ENCODE measurements around the gene TENM4. TPM values are rescaled to one million over a fixed set of nuclear protein-coding genes. Genes with fewer than 3 reads are reported as not detected.

TENM4 gene
- total RNA-seq, 4 donors from 2014 or later = 0.88 to 61.5 (median 4.0) TPM

GRCh38 chr11:79412761-79413160, 28.1 kb downstream of the TENM4 start:
- TF ChIP-seq, protein P1, sequence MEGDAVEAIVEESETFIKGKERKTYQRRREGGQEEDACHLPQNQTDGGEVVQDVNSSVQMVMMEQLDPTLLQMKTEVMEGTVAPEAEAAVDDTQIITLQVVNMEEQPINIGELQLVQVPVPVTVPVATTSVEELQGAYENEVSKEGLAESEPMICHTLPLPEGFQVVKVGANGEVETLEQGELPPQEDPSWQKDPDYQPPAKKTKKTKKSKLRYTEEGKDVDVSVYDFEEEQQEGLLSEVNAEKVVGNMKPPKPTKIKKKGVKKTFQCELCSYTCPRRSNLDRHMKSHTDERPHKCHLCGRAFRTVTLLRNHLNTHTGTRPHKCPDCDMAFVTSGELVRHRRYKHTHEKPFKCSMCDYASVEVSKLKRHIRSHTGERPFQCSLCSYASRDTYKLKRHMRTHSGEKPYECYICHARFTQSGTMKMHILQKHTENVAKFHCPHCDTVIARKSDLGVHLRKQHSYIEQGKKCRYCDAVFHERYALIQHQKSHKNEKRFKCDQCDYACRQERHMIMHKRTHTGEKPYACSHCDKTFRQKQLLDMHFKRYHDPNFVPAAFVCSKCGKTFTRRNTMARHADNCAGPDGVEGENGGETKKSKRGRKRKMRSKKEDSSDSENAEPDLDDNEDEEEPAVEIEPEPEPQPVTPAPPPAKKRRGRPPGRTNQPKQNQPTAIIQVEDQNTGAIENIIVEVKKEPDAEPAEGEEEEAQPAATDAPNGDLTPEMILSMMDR (IDR thresholded peaks at IDR 0.05) = no peak
- TF ChIP-seq POLR2A (IDR thresholded peaks at IDR 0.05) = no peak
- no peaks in the 10 kb centered on the region for H3K36me3 ChIP-seq
- no peaks in the 10 kb centered on the region for H3K4me1 ChIP-seq
- intact Hi-C loops (cut with DNase I; ENCODE audit: low total_unique reads) = no loop called here
- no peaks in the 10 kb centered on the region for H3K27me3 ChIP-seq
- no peak overlapping the region for H3K4me3 ChIP-seq
- no peaks in the 10 kb centered on the region for H3K9me3 ChIP-seq
- no peak for DNase-seq
- no peak overlapping the region for H3K27ac ChIP-seq

DNA sequence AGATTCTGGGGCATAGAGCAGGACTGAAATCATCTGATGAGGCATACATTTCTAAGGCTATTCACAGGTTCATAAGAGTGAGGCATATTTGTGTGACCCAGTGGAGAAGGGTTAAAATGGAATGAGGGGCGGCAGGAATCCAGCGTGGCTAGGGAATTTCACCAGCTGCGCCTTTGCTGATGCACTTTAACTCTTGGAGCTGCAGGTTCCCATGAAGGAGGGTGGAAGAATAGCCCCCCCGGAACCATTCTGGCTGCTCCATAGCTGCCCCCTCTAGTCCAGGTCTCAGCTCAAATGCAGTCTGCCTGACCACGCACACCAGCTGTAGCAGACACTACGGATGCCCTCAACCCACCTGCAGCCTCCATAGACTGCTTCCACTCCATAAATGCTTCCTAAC, 31.5 kb downstream of the TENM4 start:
- no peak overlapping the region for H3K4me3 ChIP-seq
- no peaks in the 10 kb centered on the region for H3K4me1 ChIP-seq
- no peaks in the 10 kb centered on the region for H3K9me3 ChIP-seq
- intact Hi-C loops (cut with DNase I; ENCODE audit: low total_unique reads) = no loop called here
- no peaks in the 10 kb centered on the region for H3K27me3 ChIP-seq
- H3K36me3 ChIP-seq = no peaks in the 10 kb centered on the region
- no peak overlapping the region for H3K27ac ChIP-seq
- TF ChIP-seq, protein P1 (IDR thresholded peaks at IDR 0.05) = no peak
- no peak for DNase-seq

DNA sequence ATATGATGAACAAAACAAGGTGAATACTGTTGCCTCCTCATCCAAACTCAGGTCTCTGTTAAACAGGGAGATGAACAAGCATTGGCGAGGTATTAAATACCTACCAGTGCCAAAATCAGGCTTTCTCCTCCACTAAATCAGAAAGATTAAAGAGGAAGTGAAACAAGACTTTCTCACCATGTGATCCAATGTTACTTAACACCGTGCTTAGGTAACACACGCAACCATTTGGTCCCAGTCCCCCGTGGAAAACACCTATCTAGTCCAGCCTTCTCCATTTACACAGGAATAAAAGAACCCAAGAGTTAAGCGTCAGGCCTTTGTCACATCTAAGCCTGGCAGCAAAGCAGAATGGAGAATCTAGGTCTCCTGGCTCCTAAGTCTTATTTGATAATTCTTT, 34.5 kb downstream of the TENM4 start:
- H3K4me3 ChIP-seq = no peak overlapping the region
- DNase-seq = no peak
- H3K27ac ChIP-seq = no peak overlapping the region
- intact Hi-C loops (cut with DNase I; ENCODE audit: low total_unique reads) = no loop called here
- no peaks in the 10 kb centered on the region for H3K27me3 ChIP-seq
- TF ChIP-seq POLR2A (IDR thresholded peaks at IDR 0.05) = no peak
- TF ChIP-seq, protein P1 (IDR thresholded peaks at IDR 0.05) = no peak
- no peaks in the 10 kb centered on the region for H3K9me3 ChIP-seq
- no peaks in the 10 kb centered on the region for H3K4me1 ChIP-seq
- no peaks in the 10 kb centered on the region for H3K36me3 ChIP-seq

- DNase-seq = no peak
- H3K27ac ChIP-seq = no peak overlapping the region
- no peaks in the 10 kb centered on the region for H3K27me3 ChIP-seq
- intact Hi-C loops (cut with DNase I; ENCODE audit: low total_unique reads) = no loop called here
- no peaks in the 10 kb centered on the region for H3K4me1 ChIP-seq
- H3K4me3 ChIP-seq = no peak overlapping the region
- no peaks in the 10 kb centered on the region for H3K9me3 ChIP-seq
- TF ChIP-seq, protein P1 (IDR thresholded peaks at IDR 0.05) = no peak
- TF ChIP-seq POLR2A (IDR thresholded peaks at IDR 0.05) = no peak
- H3K36me3 ChIP-seq = no peaks in the 10 kb centered on the region
Observed at GRCh38 chr11:79404806-79405205, 36.0 kb downstream of the TENM4 start.

GRCh38 chr11:79404325-79404724, 36.5 kb downstream of the TENM4 start:
- intact Hi-C loops (cut with DNase I; ENCODE audit: low total_unique reads) = no loop called here
- H3K27me3 ChIP-seq = no peaks in the 10 kb centered on the region
- H3K36me3 ChIP-seq = no peaks in the 10 kb centered on the region
- TF ChIP-seq POLR2A (IDR thresholded peaks at IDR 0.05) = no peak
- TF ChIP-seq, protein P1 (IDR thresholded peaks at IDR 0.05) = no peak
- no peak overlapping the region for H3K27ac ChIP-seq
- DNase-seq = peak; percentile 22 to 30
- H3K4me3 ChIP-seq = no peak overlapping the region
- H3K4me1 ChIP-seq = no peaks in the 10 kb centered on the region
- no peaks in the 10 kb centered on the region for H3K9me3 ChIP-seq

All from uterus (tissue), 4 donors.